Gastroesophageal sphincter (tissue), 4 donors: ENCODE results near the gene TLL1. TPM values are rescaled to one million over a fixed set of nuclear protein-coding genes. Genes with fewer than 3 reads are reported as not detected.

Experiments used
- ATAC-seq: fragments of 150-250 bp; one replicate; pipeline ENCODE4 v1.9.1; 2016; ENCODE audit warnings: mild to moderate bottlenecking, moderate library complexity
- H3K27ac ChIP-seq, 4 donors: fragments of 200-600 bp; sonication (generic) in 3 of 4; 1 replicate in 3 of 4; 2 replicates in 1 of 4; pipeline ENCODE4 v1.5.1; 2016 to 2019
- H3K27me3 ChIP-seq: fragments of 200-600 bp; sonication (generic); one replicate; pipeline ENCODE4 v1.5.1; 2019
- H3K36me3 ChIP-seq, 2 donors: fragments of 200-600 bp; sonication (generic); one replicate each; pipeline ENCODE4 v1.5.1; 2019; ENCODE audit warnings: control low read depth in 1 of 2
- H3K4me1 ChIP-seq, 3 donors: fragments of 200-600 bp; sonication (generic); 1 replicate in 2 of 3; 2 replicates in 1 of 3; pipeline ENCODE4 v1.5.1; 2016 to 2019; ENCODE audit warnings: control low read depth in 2 of 3
- H3K4me3 ChIP-seq, 2 donors: fragments of 200-600 bp; sonication (generic); one replicate each; pipeline ENCODE4 v1.5.1; 2019; ENCODE audit warnings: mild to moderate bottlenecking in 1 of 2, moderate library complexity in 1 of 2
- H3K9me3 ChIP-seq, 3 donors: fragments of 200-600 bp; sonication (generic); one replicate each; pipeline ENCODE4 v1.5.1; 2017 to 2019; ENCODE audit warnings: control low read depth in 2 of 3
- EP300 ChIP-seq: sonication (generic); formaldehyde crosslinking; IDR thresholded peaks from one replicate; pipeline ENCODE4 v1.6.1; 2017; ENCODE audit warnings: antibody characterized with exemption, mild to moderate bottlenecking
- POLR2A ChIP-seq, 2 donors: fragments of 450-650 bp; IDR thresholded peaks; one replicate each; pipeline ENCODE4 v1.6.1; 2017; ENCODE audit warnings: antibody characterized with exemption in 2 of 2, mild to moderate bottlenecking in 2 of 2, moderate library complexity in 1 of 2
- POLR2AphosphoS5 ChIP-seq: sonication (generic); formaldehyde crosslinking; IDR thresholded peaks from one replicate; pipeline ENCODE4 v1.6.1; 2017; ENCODE audit warnings: antibody characterized with exemption
- WGBS, 2 donors: methylation state at CpG; one replicate each; pipeline ENCODE4 v1.1.5; 2018; ENCODE audit warnings: low coverage in 1 of 2; 5-methylcytosine and 5-hydroxymethylcytosine counted together
- total RNA-seq, 4 donors: library from RNA; depleted of rRNA; stranded (reverse); fragments of >200 nt; gene quantifications; one replicate each; pipeline ENCODE4 v1.1.0, GENCODE V29; 2016
- TF ChIP-seq, protein P1 (sequence below), 4 experiments: fragments of 200-600 bp in 2 of 4; fragments of 450-650 bp in 2 of 4; sonication (generic) in 1 of 4; IDR thresholded peaks; one replicate each; pipeline ENCODE4 v1.5.1; 2017 to 2019; ENCODE audit warnings: antibody characterized with exemption in 4 of 4, mild to moderate bottlenecking in 2 of 4, moderate library complexity in 2 of 4

The TLL1 gene
- total RNA-seq, 4 donors from 2014 or later = 7.0 to 9.3 (median 8.6) TPM

DNA sequence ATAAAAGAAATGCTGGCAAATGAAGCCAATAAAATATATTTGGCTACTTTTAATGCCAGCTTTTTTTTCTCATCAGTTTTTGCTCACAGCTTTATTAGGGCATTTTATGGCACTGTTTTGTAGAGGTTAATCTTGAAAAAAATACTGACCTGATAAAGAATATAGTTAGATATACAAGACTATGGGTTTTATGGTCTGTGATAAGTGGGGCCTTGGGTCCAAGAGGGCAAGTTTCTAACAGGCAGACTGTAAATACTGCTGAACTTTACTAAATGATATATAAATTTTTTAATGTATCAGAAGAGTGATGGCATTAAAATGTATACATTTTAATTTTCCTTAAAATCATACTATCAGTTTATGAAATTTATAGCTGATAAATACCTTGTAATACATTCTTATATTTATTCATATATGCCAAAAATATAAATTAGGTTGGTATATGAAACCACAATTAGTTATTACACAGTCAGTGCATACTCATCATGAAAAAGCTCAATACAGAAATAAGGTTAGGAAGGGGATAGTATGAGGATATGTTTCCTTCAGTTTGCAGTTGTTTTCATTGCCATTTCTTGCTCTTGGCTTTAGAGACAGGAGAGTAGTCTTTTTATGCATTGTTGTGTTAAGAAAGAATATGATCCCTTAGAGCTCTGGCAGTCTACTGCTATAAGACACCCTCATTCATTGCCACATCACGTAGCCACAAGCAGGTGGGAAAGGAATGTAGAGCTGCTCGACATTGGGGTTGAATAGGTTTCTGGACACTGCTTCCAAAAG, 146.6 kb downstream of the TLL1 start:
- TF ChIP-seq, protein P1, sequence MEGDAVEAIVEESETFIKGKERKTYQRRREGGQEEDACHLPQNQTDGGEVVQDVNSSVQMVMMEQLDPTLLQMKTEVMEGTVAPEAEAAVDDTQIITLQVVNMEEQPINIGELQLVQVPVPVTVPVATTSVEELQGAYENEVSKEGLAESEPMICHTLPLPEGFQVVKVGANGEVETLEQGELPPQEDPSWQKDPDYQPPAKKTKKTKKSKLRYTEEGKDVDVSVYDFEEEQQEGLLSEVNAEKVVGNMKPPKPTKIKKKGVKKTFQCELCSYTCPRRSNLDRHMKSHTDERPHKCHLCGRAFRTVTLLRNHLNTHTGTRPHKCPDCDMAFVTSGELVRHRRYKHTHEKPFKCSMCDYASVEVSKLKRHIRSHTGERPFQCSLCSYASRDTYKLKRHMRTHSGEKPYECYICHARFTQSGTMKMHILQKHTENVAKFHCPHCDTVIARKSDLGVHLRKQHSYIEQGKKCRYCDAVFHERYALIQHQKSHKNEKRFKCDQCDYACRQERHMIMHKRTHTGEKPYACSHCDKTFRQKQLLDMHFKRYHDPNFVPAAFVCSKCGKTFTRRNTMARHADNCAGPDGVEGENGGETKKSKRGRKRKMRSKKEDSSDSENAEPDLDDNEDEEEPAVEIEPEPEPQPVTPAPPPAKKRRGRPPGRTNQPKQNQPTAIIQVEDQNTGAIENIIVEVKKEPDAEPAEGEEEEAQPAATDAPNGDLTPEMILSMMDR (IDR thresholded peaks at IDR 0.05) = no peak
- TF ChIP-seq POLR2A (IDR thresholded peaks at IDR 0.05) = no peak
- no peak for TF ChIP-seq POLR2AphosphoS5
- no peak for TF ChIP-seq EP300
- 72 to 95% methylated on average over 2 of the region's 2 CpGs for WGBS, 2 donors
- no peaks in the 10 kb centered on the region for H3K36me3 ChIP-seq
- no peak overlapping the region for H3K27ac ChIP-seq
- ATAC-seq = no peak
- H3K4me3 ChIP-seq = no peak overlapping the region
- no peaks in the 10 kb centered on the region for H3K4me1 ChIP-seq
- H3K27me3 ChIP-seq = no peaks in the 10 kb centered on the region
- H3K9me3 ChIP-seq = no peaks in the 10 kb centered on the region

- H3K27ac ChIP-seq = no peak overlapping the region
- H3K4me1 ChIP-seq = no peaks in the 10 kb centered on the region
- no peak for TF ChIP-seq EP300
- TF ChIP-seq, protein P1 (IDR thresholded peaks at IDR 0.05) = no peak
- TF ChIP-seq POLR2A (IDR thresholded peaks at IDR 0.05) = no peak
- TF ChIP-seq POLR2AphosphoS5 = no peak
- 72 to 90% methylated on average over 5 to 9 of the region's 9 CpGs for WGBS, 2 donors
- H3K9me3 ChIP-seq = no peaks in the 10 kb centered on the region
- no peak overlapping the region for H3K4me3 ChIP-seq
- ATAC-seq = no peak
- H3K27me3 ChIP-seq = no peaks in the 10 kb centered on the region
- no peaks in the 10 kb centered on the region for H3K36me3 ChIP-seq
Measured at GRCh38 chr4:166021617-166022016, 148.6 kb downstream of the TLL1 start.

DNA sequence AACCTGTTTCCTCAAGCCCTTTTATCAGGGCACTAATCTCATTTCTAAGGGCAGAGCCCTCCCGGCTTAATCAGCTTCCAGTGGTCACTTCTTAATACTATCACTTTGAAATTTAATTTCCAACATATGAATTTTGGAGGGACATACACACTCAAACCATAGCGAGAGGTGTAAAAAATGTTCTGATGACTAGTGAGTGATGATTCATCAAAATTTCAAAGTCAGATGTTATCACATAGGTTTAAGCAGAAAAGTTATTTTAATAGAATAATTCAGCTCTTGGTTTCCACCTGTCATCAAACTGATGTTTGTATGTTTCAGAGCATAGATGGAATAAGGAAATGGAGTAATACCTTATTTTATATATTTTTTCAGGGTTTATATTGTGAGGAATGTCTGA, 161.9 kb downstream of the TLL1 start:
- no peaks in the 10 kb centered on the region for H3K27me3 ChIP-seq
- H3K4me1 ChIP-seq = no peaks in the 10 kb centered on the region
- TF ChIP-seq EP300 (no peak), POLR2A (IDR thresholded peaks at IDR 0.05) (no peak), POLR2AphosphoS5 (no peak)
- TF ChIP-seq, protein P1 (IDR thresholded peaks at IDR 0.05) = no peak
- ATAC-seq = no peak
- no peak overlapping the region for H3K27ac ChIP-seq
- H3K9me3 ChIP-seq = no peaks in the 10 kb centered on the region
- H3K36me3 ChIP-seq = no peaks in the 10 kb centered on the region
- no peak overlapping the region for H3K4me3 ChIP-seq
- WGBS, 2 donors = 86 to 100% methylated on average over 2 of the region's 2 CpGs

DNA sequence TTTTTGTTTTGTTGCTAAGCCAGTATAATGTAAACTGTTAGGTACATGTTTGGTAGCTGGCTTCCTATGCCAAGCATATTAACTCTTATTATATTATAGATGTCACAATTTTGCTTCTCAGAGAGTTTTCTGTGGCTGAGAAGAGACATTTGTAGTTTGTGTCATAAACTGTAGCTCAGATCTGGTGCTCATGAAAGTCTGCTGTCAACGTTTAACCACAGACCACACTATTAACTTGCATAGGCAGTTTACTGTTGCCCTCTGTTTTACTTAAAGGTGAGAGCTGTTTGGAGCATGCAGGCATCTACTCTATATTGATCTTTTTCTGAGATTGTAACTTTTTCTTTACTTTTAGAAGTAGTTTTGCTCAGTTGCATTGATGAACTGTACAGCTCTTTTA, 166.8 kb downstream of the TLL1 start:
- Histone ChIP-seq H3K4me1 (peaks cover 0 to 19% (median 0%) of the 10 kb centered on the region in 3 donors), H3K27me3 (no peaks in the 10 kb centered on the region), H3K9me3 (no peaks in the 10 kb centered on the region), H3K4me3 (no peak overlapping the region), H3K36me3 (no peaks in the 10 kb centered on the region), H3K27ac (no peak overlapping the region)
- WGBS, 2 donors = 9 to 59% methylated on average over 1 of the region's 1 CpG
- TF ChIP-seq, protein P1 (IDR thresholded peaks at IDR 0.05) = no peak
- TF ChIP-seq EP300 (no peak), POLR2AphosphoS5 (no peak), POLR2A (IDR thresholded peaks at IDR 0.05) (no peak)
- no peak for ATAC-seq

DNA sequence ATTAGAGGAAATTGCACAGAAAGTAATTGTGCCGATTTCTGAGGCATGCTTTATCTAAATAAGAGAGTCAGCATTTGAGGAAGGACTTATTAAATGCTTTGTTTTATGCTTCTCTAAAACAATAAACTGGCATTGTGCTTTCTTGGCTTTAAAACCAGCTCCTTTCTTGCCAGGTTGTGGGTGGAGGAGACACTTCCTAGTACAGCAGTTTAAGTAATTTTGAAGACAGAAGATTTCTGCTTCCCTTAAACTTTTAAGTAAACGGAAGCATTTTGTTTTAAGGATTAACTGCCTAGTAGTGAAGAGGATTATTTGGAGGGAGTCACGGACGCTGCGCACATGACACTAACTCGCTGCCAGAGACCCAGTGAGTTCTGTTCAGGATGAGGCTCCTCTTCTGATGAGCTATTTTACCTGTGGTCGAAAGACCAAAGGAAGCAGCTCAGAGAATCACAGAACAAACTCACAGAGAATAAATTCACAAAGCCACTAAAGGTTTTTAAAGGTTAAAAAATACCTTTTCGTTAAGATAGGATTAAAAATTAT, 169.5 kb downstream of the TLL1 start:
- Histone ChIP-seq H3K4me3 (peak overlapping the region; percentile 31 to 41), H3K36me3 (no peaks in the 10 kb centered on the region), H3K9me3 (no peaks in the 10 kb centered on the region), H3K27me3 (no peaks in the 10 kb centered on the region), H3K27ac (peak overlapping the region; percentile 25 to 58 (median 50)), H3K4me1 (peaks cover 0 to 19% (median 0%) of the 10 kb centered on the region in 3 donors)
- ATAC-seq = peak; percentile 36
- TF ChIP-seq POLR2AphosphoS5 = no peak
- 12 to 17% methylated on average over 8 of the region's 8 CpGs for WGBS, 2 donors
